NCI-H526 (cell line): ENCODE measurements around the gene PDE8A.
"Not testable (repeated sequence)": the region's sequence is repeated elsewhere in the genome, so short reads cannot be mapped to it uniquely, and the experiment has no call there.

Source experiments
- DNase-seq, 2 experiments: peaks; one replicate each; lab custom pipeline; 2025; lab: John Stamatoyannopoulos, UW

Gene PDE8A

GRCh38 chr15:85174521-85174920 is 192.9 kb downstream of the PDE8A start:
- no peak for DNase-seq

- DNase-seq = not testable (repeated sequence)
These were observed 195.4 kb downstream of the PDE8A start for GRCh38 chr15:85177042-85177515.

- no peak for DNase-seq
These were observed 196.7 kb downstream of the PDE8A start for GRCh38 chr15:85178308-85178707.

DNA sequence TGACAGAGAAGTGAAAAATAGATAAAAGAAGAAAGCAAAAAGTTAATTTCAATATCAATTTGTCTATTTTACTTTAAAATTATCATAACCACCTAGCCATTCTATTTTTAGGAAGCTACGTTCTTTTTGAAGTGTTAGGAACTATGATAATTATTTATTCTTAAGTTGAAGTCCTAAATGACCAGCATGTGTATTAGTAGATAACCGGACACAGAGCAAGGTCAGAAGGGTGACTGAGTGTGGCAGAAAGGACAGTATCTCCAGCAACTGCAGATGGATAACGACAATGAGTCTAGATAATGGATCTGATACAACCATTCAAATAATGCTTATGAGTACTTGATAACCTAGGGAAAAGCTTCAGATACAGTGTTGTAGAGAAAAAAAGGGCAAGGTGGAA is 198.0 kb downstream of the PDE8A start:
- DNase-seq = no peak

- DNase-seq = not testable (repeated sequence)
These were observed 203.7 kb downstream of the PDE8A start for GRCh38 chr15:85185350-85185749.

DNA sequence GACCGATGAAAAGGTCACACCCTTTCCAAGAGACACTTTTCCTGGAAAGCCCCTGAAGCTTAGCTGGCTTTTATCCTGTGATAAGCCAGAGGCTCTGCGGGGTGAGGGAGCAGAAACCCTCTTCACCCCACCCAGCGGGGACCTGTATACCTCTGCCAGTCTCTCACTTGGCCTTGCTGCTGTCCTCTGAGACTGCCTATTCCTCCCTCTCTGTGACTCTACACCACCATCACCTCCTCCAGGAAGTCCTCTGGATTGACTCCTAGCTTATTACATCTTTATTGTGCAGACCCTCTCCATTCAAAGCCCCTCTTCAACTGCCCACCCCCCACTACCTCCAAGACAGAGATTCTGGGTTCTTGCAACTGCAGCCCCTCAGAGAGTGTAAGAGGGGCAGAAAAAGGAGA is 206.5 kb downstream of the PDE8A start:
- DNase-seq = not testable (repeated sequence)
